GM21619 (cell line): Measurements from ENCODE around the gene GREB1L.
"Not testable (repeated sequence)": the region's sequence is repeated elsewhere in the genome, so short reads cannot be mapped to it uniquely, and the experiment has no call there.

ENCODE experiments used
- ATAC-seq: cut with Tn5 transposase; IDR thresholded peaks from one replicate; pipeline ENCODE4 v1.9.1; 2021; ENCODE audit not compliant: unreplicated experiment

The GREB1L gene

GRCh38 chr18:21362831-21363230, 120.8 kb downstream of the GREB1L start:
- no peak for ATAC-seq

- no peak for ATAC-seq
Observed at GRCh38 chr18:21363348-21363747, 121.3 kb downstream of the GREB1L start.

GRCh38 chr18:21364471-21364870, 122.4 kb downstream of the GREB1L start:
- ATAC-seq, result no peak

GRCh38 chr18:21366896-21367295, 124.9 kb downstream of the GREB1L start:
- no peak for ATAC-seq

GRCh38 chr18:21369146-21369545, 127.1 kb downstream of the GREB1L start:
- no peak for ATAC-seq

- ATAC-seq, result not testable (repeated sequence)
Observed at GRCh38 chr18:21369597-21369996, 127.6 kb downstream of the GREB1L start.

GRCh38 chr18:21383031-21383430, 141.0 kb downstream of the GREB1L start:
- no peak for ATAC-seq

GRCh38 chr18:21386523-21387240, 144.7 kb downstream of the GREB1L start:
- ATAC-seq, result no peak

GRCh38 chr18:21387886-21388285, 145.9 kb downstream of the GREB1L start:
- ATAC-seq, result no peak

GRCh38 chr18:21389283-21389682, 147.3 kb downstream of the GREB1L start:
- ATAC-seq, result no peak

GRCh38 chr18:21389903-21390302, 147.9 kb downstream of the GREB1L start:
- ATAC-seq, result no peak

GRCh38 chr18:21391074-21391673, 149.1 kb downstream of the GREB1L start:
- ATAC-seq, result no peak

- ATAC-seq, result no peak
Observed at GRCh38 chr18:21393986-21394385, 152.0 kb downstream of the GREB1L start.

- ATAC-seq, result no peak
Observed at GRCh38 chr18:21398121-21398520, 156.1 kb downstream of the GREB1L start.

- ATAC-seq, result no peak
Observed at GRCh38 chr18:21402272-21402671, 160.2 kb downstream of the GREB1L start.

GRCh38 chr18:21404426-21404825, 162.4 kb downstream of the GREB1L start:
- ATAC-seq, result no peak

- ATAC-seq, result no peak
Observed at GRCh38 chr18:21406116-21406515, 164.1 kb downstream of the GREB1L start.

GRCh38 chr18:21408681-21409080, 166.6 kb downstream of the GREB1L start:
- ATAC-seq, result no peak

- ATAC-seq, result no peak
Observed at GRCh38 chr18:21433436-21433835, 191.4 kb downstream of the GREB1L start.

GRCh38 chr18:21439431-21439846, 197.4 kb downstream of the GREB1L start:
- ATAC-seq, result no peak

GRCh38 chr18:21441670-21442069, 199.6 kb downstream of the GREB1L start:
- ATAC-seq, result no peak

GRCh38 chr18:21443776-21444464, 201.9 kb downstream of the GREB1L start:
- ATAC-seq, result no peak
